HL-60 (cell line): ENCODE data around the gene CCDC74B.
"Not testable (repeated sequence)": the region's sequence is repeated elsewhere in the genome, so short reads cannot be mapped to it uniquely, and the experiment has no call there.

Experiments used
- GABPA ChIP-seq: IDR thresholded peaks from 2 replicates; pipeline ENCODE4 v1.6.1; 2012; ENCODE audit warnings: low read depth
- TF ChIP-seq, protein P1 (sequence below): IDR thresholded peaks from one replicate; pipeline ENCODE4 v1.5.1; 2011; ENCODE audit warnings: low read length, control low read depth, inconsistent platforms; ENCODE audit not compliant: insufficient read depth

DNA sequence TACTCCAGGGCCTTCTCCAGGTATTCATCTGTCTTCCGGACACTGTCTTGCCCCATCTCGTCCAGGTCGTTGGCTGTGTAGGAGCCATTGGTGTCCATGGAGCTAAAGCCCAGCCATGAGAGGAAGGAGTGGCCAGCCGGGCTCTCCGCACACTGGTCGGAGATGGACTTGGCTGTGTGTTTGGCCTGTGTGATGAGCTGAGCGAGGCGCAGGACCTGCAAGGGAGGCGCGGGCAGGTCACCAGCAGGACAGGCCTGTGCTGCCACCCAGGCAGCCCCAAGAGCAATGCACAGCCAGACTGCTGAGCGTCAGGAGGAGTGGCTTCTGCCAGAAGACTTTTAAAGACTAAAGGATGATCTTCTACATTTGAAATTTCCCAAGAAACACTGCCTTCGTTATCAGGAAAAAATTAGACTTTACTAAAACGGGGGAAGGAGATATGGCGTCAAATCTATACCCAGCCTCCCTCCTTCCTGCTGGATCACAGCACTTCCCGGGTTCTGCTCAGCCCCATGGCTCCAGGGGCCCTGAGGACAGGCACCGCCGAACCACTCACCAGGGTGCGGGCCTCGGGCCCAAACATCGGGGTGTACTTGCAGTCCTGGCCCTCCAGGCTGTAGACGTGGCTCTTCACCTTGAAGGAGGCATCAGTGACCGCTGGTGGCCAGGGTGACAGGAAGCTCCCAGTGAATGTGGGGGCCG lies 9.0 kb upstream of the CCDC74B start:
- TF ChIP-seq, protein P1, sequence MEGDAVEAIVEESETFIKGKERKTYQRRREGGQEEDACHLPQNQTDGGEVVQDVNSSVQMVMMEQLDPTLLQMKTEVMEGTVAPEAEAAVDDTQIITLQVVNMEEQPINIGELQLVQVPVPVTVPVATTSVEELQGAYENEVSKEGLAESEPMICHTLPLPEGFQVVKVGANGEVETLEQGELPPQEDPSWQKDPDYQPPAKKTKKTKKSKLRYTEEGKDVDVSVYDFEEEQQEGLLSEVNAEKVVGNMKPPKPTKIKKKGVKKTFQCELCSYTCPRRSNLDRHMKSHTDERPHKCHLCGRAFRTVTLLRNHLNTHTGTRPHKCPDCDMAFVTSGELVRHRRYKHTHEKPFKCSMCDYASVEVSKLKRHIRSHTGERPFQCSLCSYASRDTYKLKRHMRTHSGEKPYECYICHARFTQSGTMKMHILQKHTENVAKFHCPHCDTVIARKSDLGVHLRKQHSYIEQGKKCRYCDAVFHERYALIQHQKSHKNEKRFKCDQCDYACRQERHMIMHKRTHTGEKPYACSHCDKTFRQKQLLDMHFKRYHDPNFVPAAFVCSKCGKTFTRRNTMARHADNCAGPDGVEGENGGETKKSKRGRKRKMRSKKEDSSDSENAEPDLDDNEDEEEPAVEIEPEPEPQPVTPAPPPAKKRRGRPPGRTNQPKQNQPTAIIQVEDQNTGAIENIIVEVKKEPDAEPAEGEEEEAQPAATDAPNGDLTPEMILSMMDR: not testable (repeated sequence)
- TF ChIP-seq GABPA: not testable (repeated sequence)
